GM23338 (cell line): Measurements from ENCODE around the gene LYL1.

Experiments
- CREB1 ChIP-seq: fragments of 250-450 bp; sonication (Bioruptor Pico); IDR thresholded peaks from 2 replicates; pipeline ENCODE4 v1.5.0; 2020; ENCODE audit warnings: low read depth, mild to moderate bottlenecking, moderate library complexity
- EZH2 ChIP-seq: fragments of 200-600 bp; sonication (generic); IDR thresholded peaks from one replicate; pipeline ENCODE4 v1.8.0; 2017; ENCODE audit warnings: antibody characterized with exemption, mild to moderate bottlenecking, low read depth; ENCODE audit not compliant: unreplicated experiment
- EZH2phosphoT487 ChIP-seq: fragments of 200-600 bp; sonication (generic); IDR thresholded peaks from one replicate; pipeline ENCODE4 v1.8.1; 2018; ENCODE audit warnings: antibody characterized with exemption; ENCODE audit not compliant: unreplicated experiment
- JUNB ChIP-seq: IDR thresholded peaks from one replicate; pipeline ENCODE4 v1.6.1; 2016; ENCODE audit warnings: antibody characterized with exemption; ENCODE audit not compliant: unreplicated experiment
- NANOG ChIP-seq: IDR thresholded peaks from 2 replicates; pipeline ENCODE4 v1.6.1; 2016; ENCODE audit warnings: antibody characterized with exemption, borderline replicate concordance
- POLR2AphosphoS5 ChIP-seq: IDR thresholded peaks from 2 replicates; pipeline ENCODE4 v1.6.1; 2016; ENCODE audit warnings: antibody characterized with exemption, low read depth
- STAT1 ChIP-seq: IDR thresholded peaks from one replicate; pipeline ENCODE4 v1.6.1; 2016; ENCODE audit warnings: antibody characterized with exemption; ENCODE audit not compliant: unreplicated experiment
- TF ChIP-seq, protein P1 (sequence below), 2 experiments: fragments of 200-600 bp in 1 of 2; sonication (generic) in 1 of 2; conservative IDR thresholded peaks; 2 replicates each; pipeline versions ENCODE4 v1.5.1 to v1.6.1; 2016 to 2017; ENCODE audit warnings: antibody characterized with exemption in 2 of 2, low read depth in 2 of 2, mild to moderate bottlenecking in 2 of 2, moderate library complexity in 1 of 2
- TF ChIP-seq, protein P2 (sequence below): IDR thresholded peaks from 2 replicates; pipeline ENCODE4 v1.6.1; 2016; ENCODE audit warnings: antibody characterized with exemption
- TF ChIP-seq, protein P3 (sequence below): IDR thresholded peaks from one replicate; pipeline ENCODE4 v1.6.1; 2018; ENCODE audit warnings: antibody characterized with exemption; ENCODE audit not compliant: unreplicated experiment

DNA sequence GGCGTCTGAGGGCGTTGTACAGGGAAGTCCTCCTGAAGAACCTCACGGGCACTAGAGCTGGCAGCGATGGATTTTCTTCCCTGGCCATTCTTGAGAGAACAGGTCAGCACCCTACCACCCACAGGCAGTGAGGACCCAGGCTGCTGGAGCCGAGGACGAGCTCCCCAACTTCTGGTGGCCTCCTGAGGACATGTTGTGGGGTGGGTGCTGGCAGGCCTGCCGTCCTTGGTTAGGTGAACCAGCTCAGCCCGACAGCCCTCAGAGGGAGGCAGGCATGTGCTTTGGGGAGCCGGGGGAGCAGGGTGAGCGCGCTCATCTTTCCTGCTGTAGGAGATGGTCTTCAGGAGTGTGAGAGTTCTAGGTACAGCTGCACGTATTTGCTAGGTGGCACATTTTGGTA, 15.4 kb downstream of the LYL1 start:
- TF ChIP-seq, protein P1, sequence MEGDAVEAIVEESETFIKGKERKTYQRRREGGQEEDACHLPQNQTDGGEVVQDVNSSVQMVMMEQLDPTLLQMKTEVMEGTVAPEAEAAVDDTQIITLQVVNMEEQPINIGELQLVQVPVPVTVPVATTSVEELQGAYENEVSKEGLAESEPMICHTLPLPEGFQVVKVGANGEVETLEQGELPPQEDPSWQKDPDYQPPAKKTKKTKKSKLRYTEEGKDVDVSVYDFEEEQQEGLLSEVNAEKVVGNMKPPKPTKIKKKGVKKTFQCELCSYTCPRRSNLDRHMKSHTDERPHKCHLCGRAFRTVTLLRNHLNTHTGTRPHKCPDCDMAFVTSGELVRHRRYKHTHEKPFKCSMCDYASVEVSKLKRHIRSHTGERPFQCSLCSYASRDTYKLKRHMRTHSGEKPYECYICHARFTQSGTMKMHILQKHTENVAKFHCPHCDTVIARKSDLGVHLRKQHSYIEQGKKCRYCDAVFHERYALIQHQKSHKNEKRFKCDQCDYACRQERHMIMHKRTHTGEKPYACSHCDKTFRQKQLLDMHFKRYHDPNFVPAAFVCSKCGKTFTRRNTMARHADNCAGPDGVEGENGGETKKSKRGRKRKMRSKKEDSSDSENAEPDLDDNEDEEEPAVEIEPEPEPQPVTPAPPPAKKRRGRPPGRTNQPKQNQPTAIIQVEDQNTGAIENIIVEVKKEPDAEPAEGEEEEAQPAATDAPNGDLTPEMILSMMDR (conservative IDR thresholded peaks at IDR 0.05; ENCODE audit: low read depth in 2 of 2), result no peak
- TF ChIP-seq EZH2phosphoT487, result no peak
- TF ChIP-seq JUNB, result no peak
- no peak for TF ChIP-seq NANOG
- no peak for TF ChIP-seq POLR2AphosphoS5
- no peak for TF ChIP-seq EZH2
- TF ChIP-seq CREB1 (CRISPR knock-in tag), result no peak
- TF ChIP-seq, protein P2, sequence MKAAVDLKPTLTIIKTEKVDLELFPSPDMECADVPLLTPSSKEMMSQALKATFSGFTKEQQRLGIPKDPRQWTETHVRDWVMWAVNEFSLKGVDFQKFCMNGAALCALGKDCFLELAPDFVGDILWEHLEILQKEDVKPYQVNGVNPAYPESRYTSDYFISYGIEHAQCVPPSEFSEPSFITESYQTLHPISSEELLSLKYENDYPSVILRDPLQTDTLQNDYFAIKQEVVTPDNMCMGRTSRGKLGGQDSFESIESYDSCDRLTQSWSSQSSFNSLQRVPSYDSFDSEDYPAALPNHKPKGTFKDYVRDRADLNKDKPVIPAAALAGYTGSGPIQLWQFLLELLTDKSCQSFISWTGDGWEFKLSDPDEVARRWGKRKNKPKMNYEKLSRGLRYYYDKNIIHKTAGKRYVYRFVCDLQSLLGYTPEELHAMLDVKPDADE, result no peak
- TF ChIP-seq, protein P3, sequence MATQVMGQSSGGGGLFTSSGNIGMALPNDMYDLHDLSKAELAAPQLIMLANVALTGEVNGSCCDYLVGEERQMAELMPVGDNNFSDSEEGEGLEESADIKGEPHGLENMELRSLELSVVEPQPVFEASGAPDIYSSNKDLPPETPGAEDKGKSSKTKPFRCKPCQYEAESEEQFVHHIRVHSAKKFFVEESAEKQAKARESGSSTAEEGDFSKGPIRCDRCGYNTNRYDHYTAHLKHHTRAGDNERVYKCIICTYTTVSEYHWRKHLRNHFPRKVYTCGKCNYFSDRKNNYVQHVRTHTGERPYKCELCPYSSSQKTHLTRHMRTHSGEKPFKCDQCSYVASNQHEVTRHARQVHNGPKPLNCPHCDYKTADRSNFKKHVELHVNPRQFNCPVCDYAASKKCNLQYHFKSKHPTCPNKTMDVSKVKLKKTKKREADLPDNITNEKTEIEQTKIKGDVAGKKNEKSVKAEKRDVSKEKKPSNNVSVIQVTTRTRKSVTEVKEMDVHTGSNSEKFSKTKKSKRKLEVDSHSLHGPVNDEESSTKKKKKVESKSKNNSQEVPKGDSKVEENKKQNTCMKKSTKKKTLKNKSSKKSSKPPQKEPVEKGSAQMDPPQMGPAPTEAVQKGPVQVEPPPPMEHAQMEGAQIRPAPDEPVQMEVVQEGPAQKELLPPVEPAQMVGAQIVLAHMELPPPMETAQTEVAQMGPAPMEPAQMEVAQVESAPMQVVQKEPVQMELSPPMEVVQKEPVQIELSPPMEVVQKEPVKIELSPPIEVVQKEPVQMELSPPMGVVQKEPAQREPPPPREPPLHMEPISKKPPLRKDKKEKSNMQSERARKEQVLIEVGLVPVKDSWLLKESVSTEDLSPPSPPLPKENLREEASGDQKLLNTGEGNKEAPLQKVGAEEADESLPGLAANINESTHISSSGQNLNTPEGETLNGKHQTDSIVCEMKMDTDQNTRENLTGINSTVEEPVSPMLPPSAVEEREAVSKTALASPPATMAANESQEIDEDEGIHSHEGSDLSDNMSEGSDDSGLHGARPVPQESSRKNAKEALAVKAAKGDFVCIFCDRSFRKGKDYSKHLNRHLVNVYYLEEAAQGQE, result no peak
- TF ChIP-seq STAT1, result no peak
